Thymus (tissue), 11 donors: Measurements from ENCODE around the gene PITPNC1. TPM values are rescaled to one million over a fixed set of nuclear protein-coding genes. Genes with fewer than 3 reads are reported as not detected.
"Not testable (repeated sequence)": the region's sequence is repeated elsewhere in the genome, so short reads cannot be mapped to it uniquely, and the experiment has no call there.

ENCODE experiments used
- DNase-seq, 9 donors: peaks; one replicate each; pipeline ENCODE4 v3.0.0-alpha.2; 2013; ENCODE audit warnings: low spot score in 9 of 9, low read depth in 6 of 9, missing footprints in 1 of 9
- H3K27ac ChIP-seq, 2 donors: one replicate each; pipeline ENCODE4 v1.5.1; 2013; ENCODE audit warnings: control low read depth in 1 of 2, low read depth in 1 of 2, low read length in 1 of 2, mild to moderate bottlenecking in 1 of 2, moderate library complexity in 1 of 2
- H3K27me3 ChIP-seq, 2 donors: one replicate each; pipeline ENCODE4 v1.5.1; 2013; ENCODE audit warnings: low read length in 1 of 2; ENCODE audit not compliant: control insufficient read depth in 2 of 2, insufficient read depth in 1 of 2
- H3K36me3 ChIP-seq, 2 donors: one replicate each; pipeline ENCODE4 v1.5.1; 2013; ENCODE audit warnings: low read length in 1 of 2, mild to moderate bottlenecking in 1 of 2, moderate library complexity in 1 of 2; ENCODE audit not compliant: control insufficient read depth in 2 of 2, insufficient read depth in 2 of 2
- H3K4me1 ChIP-seq, 2 donors: one replicate each; pipeline ENCODE4 v1.5.1; 2013; ENCODE audit warnings: low read length in 2 of 2; ENCODE audit not compliant: control insufficient read depth in 2 of 2, insufficient read depth in 2 of 2
- H3K4me3 ChIP-seq, 2 donors: one replicate each; pipeline ENCODE4 v1.5.1; 2013; ENCODE audit warnings: low read length in 2 of 2, control low read depth in 1 of 2, mild to moderate bottlenecking in 1 of 2
- H3K9me3 ChIP-seq, 2 donors: one replicate each; pipeline ENCODE4 v1.5.1; 2013; ENCODE audit warnings: low read length in 1 of 2, mild to moderate bottlenecking in 1 of 2; ENCODE audit not compliant: control insufficient read depth in 2 of 2, insufficient read depth in 1 of 2
- WGBS: extraction: QIAGEN DNeasy Blood & Tissue Kit; methylation state at CpG from one replicate; pipeline ENCODE4 v1.1.7; 2013; 5-methylcytosine and 5-hydroxymethylcytosine counted together
- polyA plus RNA-seq: library from polyadenylated mRNA; stranded (reverse); fragments of 200-250 nt; gene quantifications from one replicate; pipeline ENCODE4 v1.2.3, GENCODE V29; 2013
- total RNA-seq: library from RNA; stranded (reverse); fragments of 120-200 nt; gene quantifications from one replicate; pipeline ENCODE4 v1.2.4, GENCODE V29; 2013
- donor health status: healthy.

Gene PITPNC1
- total and polyA plus RNA-seq, 2 donors, result 26.0 to 27.0 TPM

DNA sequence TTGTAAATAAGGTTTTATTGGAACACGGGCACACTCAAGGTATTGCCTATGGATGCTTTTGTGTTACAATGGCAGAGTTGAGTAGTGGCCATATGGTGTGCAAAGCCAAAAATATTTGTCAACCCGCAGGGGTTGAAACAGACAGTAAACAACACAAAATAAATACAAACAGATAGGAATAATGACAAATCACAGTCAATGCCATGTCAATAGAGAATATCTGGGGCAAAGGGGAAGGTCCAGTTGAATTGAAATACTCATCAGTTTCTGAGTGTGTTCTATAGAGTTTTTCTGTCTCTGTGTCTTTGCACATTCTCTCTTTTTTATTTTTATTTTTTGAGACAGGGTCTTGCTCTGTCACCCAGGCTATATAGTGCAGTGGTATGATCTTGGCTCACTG is 37.5 kb downstream of the PITPNC1 start:
- 96% methylated on average over 2 of the region's 2 CpGs for WGBS

DNA sequence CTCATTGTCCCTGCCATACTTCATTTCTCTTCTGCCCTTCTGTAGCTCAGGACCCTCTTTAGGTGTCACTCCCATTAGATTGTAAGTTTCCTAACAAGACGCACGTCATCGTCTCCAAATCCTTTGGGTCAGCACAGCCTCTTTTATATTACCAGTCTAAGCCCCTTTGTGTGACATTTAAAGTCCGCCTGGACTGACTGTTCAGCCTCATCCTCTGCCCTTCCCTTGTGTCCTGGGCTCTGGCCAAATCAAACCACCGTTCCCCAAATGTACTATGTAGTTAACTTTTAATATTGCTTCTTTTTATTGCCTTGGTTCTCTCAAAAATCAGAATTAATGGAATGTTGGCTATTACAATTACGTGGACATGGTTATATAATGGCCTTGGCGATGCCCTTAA is 38.2 kb downstream of the PITPNC1 start:
- H3K36me3 ChIP-seq, result no peaks in the 10 kb centered on the region
- H3K4me3 ChIP-seq, result no peak overlapping the region
- H3K4me1 ChIP-seq, result no peaks in the 10 kb centered on the region
- no peak overlapping the region for H3K27ac ChIP-seq
- H3K27me3 ChIP-seq, result no peaks in the 10 kb centered on the region
- no peaks in the 10 kb centered on the region for H3K9me3 ChIP-seq
- 97% methylated on average over 7 of the region's 7 CpGs for WGBS
- no peak for DNase-seq

More for the DNA sequence above, 37.5 kb downstream of the PITPNC1 start:
- no peaks in the 10 kb centered on the region for H3K9me3 ChIP-seq
- no peaks in the 10 kb centered on the region for H3K36me3 ChIP-seq
- H3K4me3 ChIP-seq, result no peak overlapping the region
- H3K4me1 ChIP-seq, result no peaks in the 10 kb centered on the region
- no peaks in the 10 kb centered on the region for H3K27me3 ChIP-seq
- DNase-seq, result no peak
- no peak overlapping the region for H3K27ac ChIP-seq

DNA sequence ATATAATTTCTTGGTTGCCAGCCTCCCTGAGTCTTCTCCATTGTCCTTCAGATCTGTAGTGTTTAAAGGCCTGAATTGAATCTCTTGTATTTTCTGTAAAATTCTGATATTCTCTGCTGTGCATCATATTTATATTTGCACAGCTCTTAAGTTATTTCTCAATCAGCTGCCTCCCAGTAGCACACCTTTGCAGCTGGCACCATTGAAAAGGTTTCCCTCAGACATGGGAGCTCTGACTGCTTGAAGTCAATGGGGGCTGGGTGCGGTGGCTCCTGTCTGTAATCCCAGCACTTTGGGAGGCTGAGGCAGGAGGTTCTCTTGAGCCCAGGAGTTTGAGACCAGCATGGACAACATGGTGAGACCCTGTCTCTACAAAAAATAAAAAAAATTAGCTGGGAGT is 40.4 kb downstream of the PITPNC1 start:
- Histone ChIP-seq H3K9me3 (no peaks in the 10 kb centered on the region), H3K27ac (no peak overlapping the region), H3K36me3 (no peaks in the 10 kb centered on the region), H3K27me3 (no peaks in the 10 kb centered on the region), H3K4me3 (no peak overlapping the region), H3K4me1 (peaks cover 13 to 17% of the 10 kb centered on the region in 2 donors)
- no peak for DNase-seq
- 98% methylated on average over 1 of the region's 1 CpG for WGBS

DNA sequence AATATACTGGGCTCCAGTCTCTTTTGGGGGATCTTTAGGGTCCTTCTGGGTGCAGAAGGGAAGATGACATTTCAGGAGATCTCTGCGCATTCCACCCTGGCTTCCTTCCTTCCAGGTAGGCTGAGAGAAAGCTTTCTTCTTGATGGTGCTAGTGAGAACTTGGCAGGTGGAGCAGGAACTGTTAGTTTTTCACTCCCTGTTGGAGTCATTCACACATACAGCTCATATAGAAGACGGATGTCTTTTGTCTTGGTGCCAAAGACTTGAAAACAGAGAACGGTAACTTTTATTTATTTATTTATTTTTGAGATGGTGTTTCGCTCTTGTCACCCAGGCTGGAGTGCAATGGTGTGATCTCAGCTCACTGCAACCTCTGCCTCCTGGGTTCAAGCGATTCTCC is 43.9 kb downstream of the PITPNC1 start:
- Histone ChIP-seq H3K9me3 (no peaks in the 10 kb centered on the region), H3K27ac (peak overlapping the region in 1 of 2 donors; percentile 52), H3K27me3 (no peaks in the 10 kb centered on the region), H3K4me3 (no peak overlapping the region), H3K36me3 (no peaks in the 10 kb centered on the region), H3K4me1 (peaks cover 17 to 20% of the 10 kb centered on the region in 2 donors)
- no peak for DNase-seq
- WGBS, result 94% methylated on average over 5 of the region's 5 CpGs

DNA sequence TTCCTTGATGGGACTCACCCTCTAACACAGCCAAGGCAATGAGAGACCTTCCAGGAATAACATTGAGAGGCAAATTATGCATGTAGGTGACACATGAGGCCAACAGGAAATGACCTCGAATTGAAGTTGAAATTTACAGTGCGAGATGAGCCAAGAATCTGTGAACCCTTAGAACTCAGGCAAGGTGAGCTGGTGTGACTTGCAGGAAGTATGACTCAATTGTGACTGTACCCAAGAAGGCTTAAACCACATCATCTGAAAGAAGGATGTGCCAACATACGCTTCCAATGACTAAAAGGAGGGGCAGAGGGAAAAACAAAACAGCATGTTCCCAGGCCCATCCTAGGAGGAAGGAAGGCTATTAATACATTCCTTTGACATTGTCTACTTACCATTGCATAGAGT is 44.8 kb downstream of the PITPNC1 start:
- Histone ChIP-seq H3K36me3 (no peaks in the 10 kb centered on the region), H3K9me3 (no peaks in the 10 kb centered on the region), H3K4me3 (no peak overlapping the region), H3K27ac (peak overlapping the region; percentile 84), H3K27me3 (no peaks in the 10 kb centered on the region), H3K4me1 (peaks cover 17 to 20% of the 10 kb centered on the region in 2 donors)
- WGBS, result 11% methylated on average over 3 of the region's 3 CpGs
- DNase-seq, result peak in 5 of 9 donors; percentile 65 to 88 (median 75)

DNA sequence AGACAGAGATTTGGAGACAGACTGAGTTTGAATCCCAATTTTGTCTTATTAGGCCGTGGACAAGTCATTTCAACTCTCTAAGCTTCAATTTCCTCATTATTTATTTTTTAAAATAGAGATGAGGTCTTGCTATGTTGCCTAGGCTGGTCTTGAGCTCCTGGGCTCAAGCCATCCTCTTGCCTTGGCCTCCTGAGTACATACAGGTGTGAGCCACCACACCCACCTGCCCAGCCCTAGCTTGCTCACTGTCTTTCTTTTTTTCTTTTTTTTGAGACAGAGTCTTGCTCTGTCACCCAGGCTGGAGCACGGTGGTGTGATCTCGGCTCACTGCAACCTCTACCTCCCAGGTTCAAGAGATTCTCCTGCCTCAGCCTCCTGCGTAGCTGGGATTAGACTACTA is 45.2 kb downstream of the PITPNC1 start:
- H3K27ac ChIP-seq, result peak overlapping the region; percentile 84
- H3K27me3 ChIP-seq, H3K36me3 ChIP-seq, H3K9me3 ChIP-seq, H3K4me3 ChIP-seq, DNase-seq: not testable (repeated sequence)
- WGBS, result 92% methylated on average over 4 of the region's 4 CpGs
- peaks cover 17 to 20% of the 10 kb centered on the region in 2 donors for H3K4me1 ChIP-seq

DNA sequence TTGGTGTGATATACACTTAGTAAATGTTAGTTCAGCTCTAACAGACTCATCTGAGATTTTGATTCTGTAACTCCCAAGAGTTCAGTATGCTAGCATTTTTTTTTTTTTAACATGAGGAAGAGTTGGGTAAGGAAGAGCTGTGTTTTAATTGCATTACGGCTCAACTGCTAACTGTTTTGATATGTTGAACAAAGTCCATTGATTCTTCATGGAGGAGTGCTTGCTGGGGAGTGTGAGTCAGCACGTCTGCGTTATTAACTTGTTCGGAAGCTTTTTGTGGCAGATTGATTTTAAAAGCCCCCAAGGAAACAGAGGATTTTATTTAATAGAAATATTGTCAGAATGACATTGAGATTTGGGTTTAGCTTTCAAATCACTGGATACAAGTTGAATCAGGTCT is 45.8 kb downstream of the PITPNC1 start:
- Histone ChIP-seq H3K4me3 (no peak overlapping the region), H3K27ac (peak overlapping the region in 1 of 2 donors; percentile 52), H3K27me3 (no peaks in the 10 kb centered on the region), H3K4me1 (peaks cover 17 to 20% of the 10 kb centered on the region in 2 donors), H3K36me3 (no peaks in the 10 kb centered on the region), H3K9me3 (no peaks in the 10 kb centered on the region)
- 96% methylated on average over 4 of the region's 4 CpGs for WGBS
- no peak for DNase-seq

DNA sequence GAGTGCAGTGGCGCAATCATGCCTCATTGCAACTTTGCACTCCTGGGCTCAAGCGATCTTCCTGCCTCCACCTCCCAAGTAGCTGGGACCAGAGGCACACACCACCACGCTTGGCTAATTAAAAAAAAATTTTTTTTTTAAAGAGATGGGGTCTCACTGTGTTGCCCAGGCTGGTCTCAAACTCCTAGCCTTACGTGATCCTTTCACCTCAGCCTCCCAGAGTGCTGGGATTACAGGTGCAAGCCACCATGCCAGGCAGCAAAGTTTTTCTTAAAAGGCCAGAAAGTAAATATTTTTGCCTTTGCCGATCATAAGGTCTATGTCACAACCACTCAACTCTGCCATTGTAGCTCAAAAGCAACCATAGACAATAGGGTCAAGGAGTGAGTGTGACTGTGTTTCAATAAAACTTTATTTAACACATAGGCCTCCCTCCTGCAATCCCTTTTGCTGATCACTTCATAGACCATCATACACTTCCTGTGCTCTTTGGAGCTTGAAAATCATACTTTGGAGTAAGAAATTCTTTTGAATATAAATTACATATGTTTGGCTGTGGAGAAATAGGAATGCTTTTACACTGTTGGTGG is 48.6 kb downstream of the PITPNC1 start:
- no peak for DNase-seq
- WGBS, result 96% methylated on average over 5 of the region's 5 CpGs
- no peak overlapping the region for H3K27ac ChIP-seq

DNA sequence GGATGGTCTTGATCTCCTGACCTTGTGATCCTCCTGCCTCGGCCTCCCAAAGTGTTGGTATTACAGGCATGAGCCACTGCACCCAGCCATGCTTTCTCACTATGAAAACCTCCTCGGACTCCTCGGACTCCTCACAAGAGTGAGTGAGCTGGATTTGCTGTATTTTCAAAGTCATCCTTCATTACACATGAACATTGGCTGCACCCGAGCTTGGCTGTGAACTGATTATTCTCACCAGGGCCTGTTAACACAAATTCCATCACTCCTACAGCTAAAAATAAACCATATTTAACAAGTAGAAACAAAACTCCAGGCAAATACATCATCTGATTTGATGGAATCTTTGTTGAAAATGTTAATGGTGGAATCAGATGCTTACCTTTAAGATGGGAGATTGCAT is 50.3 kb downstream of the PITPNC1 start:
- peaks cover 0 to 4% of the 10 kb centered on the region in 2 donors for H3K9me3 ChIP-seq
- no peak overlapping the region for H3K4me3 ChIP-seq
- no peak overlapping the region for H3K27ac ChIP-seq
- DNase-seq, result no peak
- 92% methylated on average over 4 of the region's 4 CpGs for WGBS
- peaks cover 4 to 5% of the 10 kb centered on the region in 2 donors for H3K4me1 ChIP-seq
- no peaks in the 10 kb centered on the region for H3K36me3 ChIP-seq
- H3K27me3 ChIP-seq, result no peaks in the 10 kb centered on the region

More for the DNA sequence above, 48.6 kb downstream of the PITPNC1 start:
- H3K36me3 ChIP-seq, result no peaks in the 10 kb centered on the region
- H3K4me3 ChIP-seq, result no peak overlapping the region
- peaks cover 17 to 19% of the 10 kb centered on the region in 2 donors for H3K4me1 ChIP-seq
- H3K27me3 ChIP-seq, result no peaks in the 10 kb centered on the region
- H3K9me3 ChIP-seq, result peaks cover 0 to 4% of the 10 kb centered on the region in 2 donors
